VCaP (cell line): Measurements from ENCODE around the gene CRTC3.
"Not testable (repeated sequence)": the region's sequence is repeated elsewhere in the genome, so short reads cannot be mapped to it uniquely, and the experiment has no call there.

Experiments
- H3K27ac ChIP-seq: fragments of 450-650 bp; 2 replicates; pipeline ENCODE4 v1.5.1; 2017
- TF ChIP-seq, protein P1 (sequence below): fragments of 450-650 bp; conservative IDR thresholded peaks from 2 replicates; pipeline ENCODE4 v1.5.1; 2017; ENCODE audit warnings: mild to moderate bottlenecking, moderate library complexity

Gene CRTC3

DNA sequence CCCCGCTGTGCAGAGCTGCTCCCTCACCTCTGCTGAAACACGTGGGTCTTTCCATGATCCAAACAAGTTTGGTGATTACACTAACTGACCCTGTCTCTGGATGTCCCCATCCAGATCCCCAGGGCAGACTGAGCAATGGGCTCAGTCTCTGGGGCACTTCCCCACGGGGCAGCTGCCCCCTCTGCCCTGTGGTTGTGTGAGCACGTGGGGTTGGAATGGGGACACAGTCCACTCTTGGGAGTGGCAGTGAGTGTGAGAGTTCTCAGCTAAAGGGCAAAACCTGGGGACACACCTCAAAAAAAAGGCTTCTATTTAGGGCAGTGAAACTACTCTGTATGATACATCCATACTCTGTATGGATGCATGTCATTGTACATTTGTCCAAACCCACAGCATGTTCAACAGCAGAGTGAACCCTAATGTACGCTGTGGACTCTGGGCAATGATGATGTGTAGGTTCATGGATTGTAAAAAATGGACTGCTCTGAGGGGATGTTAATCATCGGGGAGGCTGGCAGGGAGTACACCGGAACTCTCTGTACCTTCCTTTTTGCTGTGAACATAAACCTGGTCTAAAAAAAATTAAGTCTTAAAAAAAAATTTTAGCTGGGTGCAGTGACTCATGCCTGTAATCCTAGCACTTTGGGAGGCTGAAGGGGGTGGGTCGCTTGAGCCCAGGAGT is 137.5 kb downstream of the CRTC3 start:
- TF ChIP-seq, protein P1, sequence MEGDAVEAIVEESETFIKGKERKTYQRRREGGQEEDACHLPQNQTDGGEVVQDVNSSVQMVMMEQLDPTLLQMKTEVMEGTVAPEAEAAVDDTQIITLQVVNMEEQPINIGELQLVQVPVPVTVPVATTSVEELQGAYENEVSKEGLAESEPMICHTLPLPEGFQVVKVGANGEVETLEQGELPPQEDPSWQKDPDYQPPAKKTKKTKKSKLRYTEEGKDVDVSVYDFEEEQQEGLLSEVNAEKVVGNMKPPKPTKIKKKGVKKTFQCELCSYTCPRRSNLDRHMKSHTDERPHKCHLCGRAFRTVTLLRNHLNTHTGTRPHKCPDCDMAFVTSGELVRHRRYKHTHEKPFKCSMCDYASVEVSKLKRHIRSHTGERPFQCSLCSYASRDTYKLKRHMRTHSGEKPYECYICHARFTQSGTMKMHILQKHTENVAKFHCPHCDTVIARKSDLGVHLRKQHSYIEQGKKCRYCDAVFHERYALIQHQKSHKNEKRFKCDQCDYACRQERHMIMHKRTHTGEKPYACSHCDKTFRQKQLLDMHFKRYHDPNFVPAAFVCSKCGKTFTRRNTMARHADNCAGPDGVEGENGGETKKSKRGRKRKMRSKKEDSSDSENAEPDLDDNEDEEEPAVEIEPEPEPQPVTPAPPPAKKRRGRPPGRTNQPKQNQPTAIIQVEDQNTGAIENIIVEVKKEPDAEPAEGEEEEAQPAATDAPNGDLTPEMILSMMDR = no peak
- no peak overlapping the region for H3K27ac ChIP-seq

DNA sequence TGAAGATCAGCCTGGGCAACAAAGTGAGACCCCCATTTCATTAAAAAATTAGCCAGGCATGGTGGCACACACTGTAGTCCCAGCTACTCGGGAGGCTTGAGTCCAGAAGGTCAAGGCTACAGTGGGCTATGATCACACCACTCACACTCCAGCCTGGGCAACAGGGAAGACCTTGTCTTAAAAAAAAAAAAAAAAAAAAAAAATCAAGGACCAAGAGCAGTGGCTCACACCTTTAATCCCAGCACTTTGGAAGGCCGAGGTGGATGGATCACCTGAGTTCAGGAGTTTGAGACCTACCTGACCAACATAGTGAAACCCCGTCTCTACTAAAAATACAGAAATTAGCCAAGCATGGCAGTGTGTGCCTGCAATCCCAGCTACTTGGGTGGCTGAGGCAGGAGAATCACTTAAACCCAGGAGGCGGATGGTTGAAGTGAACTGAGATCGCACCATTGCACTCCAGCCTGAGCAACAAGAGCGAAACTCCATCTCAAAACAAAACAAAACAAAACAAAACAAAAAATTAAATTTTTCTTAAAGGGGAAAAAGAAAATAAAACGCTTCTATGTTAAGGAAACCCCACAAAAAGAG is 138.1 kb downstream of the CRTC3 start:
- not testable (repeated sequence) for H3K27ac ChIP-seq

DNA sequence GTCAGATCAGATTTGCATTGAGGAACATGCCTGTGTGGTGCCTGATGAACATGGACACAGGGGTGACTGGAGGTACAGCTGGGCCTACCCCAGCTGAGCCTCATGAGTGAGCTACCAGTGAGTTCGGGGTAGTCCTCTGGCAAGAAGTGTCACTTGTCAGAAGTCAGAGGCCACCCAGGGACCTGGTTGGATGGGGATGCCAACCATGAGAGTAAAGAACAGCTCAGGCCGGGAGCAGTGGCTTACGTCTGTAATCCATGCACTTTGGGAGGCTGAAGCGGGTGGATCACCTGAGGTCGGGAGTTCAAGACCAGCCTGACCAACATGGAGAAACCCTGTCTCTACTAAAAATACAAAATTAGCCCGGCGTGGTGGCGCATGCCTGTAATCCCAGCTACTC is 140.9 kb downstream of the CRTC3 start:
- not testable (repeated sequence) for H3K27ac ChIP-seq

DNA sequence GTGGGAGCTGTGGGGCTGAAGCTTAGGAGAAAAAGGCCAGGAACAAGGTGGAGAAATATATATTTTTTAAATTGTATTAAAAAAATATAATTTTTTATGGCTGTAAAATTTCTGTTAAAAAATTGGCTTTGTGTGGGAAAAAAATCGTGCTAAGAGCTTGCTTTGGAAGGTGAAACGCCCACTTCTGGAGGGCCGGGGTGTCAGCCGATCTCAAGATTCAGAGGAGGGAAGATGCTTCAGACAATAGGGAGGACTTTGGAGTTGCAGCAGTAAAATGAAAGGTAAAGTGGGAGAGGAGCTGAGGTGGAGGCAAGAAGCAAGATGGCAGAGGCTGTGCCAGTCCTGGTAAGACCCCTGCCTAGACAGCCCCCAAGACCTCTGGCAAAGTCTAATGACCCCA is 141.5 kb downstream of the CRTC3 start:
- TF ChIP-seq, protein P1 = no peak
- H3K27ac ChIP-seq = no peak overlapping the region

DNA sequence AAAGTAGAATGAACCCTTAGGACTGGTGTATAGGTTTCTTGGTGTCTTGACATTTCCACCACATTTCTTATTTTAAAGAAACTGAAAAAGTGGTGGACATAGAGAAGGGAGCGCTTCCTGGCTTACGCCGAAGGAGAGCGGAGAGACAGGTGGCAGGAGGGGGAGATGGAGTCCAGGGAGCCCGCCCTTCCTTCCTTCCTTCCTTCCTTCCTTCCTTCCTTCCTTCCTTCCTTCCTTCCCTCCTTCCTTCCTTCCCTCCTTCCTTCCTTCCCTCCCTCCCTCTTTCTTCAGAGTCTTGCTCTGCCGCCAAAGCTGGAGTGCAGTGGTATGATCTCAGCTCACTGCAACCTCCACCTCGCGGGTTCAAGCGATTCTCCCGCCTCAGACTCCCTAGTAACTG is 143.6 kb downstream of the CRTC3 start:
- H3K27ac ChIP-seq = not testable (repeated sequence)

DNA sequence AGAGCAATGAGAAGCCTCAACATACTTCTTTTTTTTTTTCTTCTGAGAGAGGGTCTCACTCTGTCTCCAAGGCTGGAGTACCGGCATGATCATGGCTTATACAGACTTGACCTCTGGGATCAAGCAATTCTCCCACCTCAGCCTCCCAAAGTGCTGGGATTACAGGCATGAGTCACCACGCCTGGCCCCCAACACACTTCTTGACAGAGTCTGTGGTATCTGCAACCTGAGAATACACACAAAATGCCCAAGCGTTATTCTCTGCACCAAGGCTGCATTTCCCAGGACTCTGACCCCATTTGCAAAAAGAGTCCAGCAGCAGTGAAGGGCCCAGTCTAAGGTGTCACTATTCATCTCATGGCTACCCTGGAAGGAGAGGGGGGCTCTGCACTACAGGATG is 144.8 kb downstream of the CRTC3 start:
- TF ChIP-seq, protein P1 = no peak
- H3K27ac ChIP-seq = no peak overlapping the region

DNA sequence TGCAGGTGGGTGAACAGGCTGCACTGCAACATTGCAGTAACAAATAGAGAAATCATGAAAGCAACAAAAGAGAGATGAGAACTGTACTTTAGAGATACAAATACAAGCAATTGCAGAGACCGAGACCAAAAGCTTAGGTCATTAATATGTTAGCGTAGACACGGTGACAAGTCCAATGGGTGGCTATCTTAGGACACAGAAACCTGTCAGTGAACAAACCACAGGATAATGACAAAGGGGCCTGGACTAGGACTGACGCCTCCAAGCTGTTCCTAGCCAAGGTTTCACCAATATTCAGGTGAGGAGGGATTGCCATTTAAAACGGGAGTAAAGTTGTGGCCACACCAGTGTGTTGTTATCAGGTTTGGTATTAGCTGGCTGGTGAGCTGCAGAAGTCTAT is 145.7 kb downstream of the CRTC3 start:
- TF ChIP-seq, protein P1 = no peak
- no peak overlapping the region for H3K27ac ChIP-seq

DNA sequence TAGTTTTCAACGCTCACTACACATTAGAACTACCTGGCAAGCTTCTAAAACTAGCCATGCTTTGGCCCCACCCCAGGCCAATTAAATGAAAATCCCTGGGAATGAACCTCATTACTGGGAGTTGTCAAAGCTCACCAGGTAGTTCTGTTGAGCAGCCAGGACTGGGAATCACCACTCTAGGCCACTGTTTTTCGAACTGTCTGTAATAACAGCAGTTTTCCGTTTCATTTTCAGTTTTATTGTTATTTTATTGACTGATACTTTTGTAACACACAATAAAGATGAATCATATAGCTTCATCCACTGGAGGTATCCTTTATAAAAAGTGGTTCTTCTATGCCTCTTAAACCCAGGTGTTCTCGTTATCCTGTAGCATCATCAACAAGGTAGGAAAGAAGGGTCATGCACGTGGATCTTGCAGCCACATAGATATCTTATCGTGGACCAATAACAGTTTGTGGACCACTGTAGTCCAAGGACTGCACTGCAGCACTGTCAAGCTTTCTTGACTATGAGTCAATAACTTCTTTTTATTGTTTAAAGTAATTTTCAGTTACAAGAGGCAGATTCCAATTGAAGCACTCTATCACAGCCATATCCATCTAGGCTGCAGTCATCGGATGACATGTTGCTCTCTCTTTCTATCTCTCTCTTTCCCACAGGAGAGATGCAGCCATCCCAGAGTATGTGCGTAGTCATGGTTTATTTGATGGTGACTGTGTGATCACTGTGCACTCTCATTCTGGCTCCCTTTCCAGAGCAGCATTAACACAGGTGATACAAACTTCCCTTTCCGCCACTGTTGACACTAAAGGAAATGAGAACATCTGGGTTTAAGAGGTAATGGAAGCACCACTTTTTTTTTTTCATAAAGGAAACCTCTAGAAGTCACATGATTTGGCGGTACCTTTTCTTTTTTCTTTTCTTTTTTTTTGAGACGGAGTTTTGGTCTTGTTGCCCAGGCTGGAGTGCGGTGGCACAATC is 148.4 kb downstream of the CRTC3 start:
- TF ChIP-seq, protein P1 = no peak
- H3K27ac ChIP-seq = no peak overlapping the region

DNA sequence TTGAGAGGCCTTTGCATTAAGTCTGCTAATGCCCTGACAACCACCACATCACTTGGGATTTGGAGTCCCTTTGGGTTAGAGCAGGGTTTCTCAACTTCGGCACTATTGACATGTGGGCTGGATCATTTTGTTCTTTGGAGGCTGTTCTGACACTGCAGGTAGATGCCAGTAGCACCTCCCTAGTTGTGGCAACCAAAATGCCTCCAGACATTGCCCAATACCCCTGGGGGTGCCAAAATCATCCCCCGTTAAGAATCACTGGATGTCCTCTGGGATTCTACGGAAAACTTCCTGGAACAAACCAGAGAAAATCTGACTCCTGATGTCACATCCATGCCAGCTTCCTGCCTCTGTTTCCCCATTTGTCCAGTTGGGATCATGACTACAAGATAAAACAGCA is 150.2 kb downstream of the CRTC3 start:
- TF ChIP-seq, protein P1 = no peak
- H3K27ac ChIP-seq = no peak overlapping the region
